VCaP (cell line): Measurements from ENCODE around the gene GSC2.

Experiments used
- H3K27ac ChIP-seq: fragments of 450-650 bp; 2 replicates; pipeline ENCODE4 v1.5.1; 2017
- TF ChIP-seq, protein P1 (sequence below): fragments of 450-650 bp; conservative IDR thresholded peaks from 2 replicates; pipeline ENCODE4 v1.5.1; 2017; ENCODE audit warnings: mild to moderate bottlenecking, moderate library complexity

The GSC2 gene

DNA sequence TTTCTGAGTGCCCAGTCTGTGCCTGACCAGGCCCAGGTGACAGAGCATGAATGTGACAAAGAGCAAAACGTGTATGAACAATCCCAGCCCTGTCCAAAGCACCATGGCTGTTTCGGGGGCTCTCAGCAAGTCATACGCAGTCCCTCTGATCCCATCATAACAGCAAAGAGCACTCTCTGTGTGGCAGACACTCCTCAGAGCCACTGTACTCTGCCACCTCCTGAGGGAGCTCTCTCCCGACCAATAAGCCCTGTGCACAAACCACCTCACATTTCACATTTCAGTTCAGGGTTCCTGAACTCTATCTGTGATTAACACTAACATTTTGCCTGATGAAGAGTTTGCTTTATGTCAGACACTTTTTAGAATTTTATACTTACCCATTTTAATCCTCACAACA, 34.5 kb downstream of the GSC2 start:
- H3K27ac ChIP-seq, result no peak overlapping the region
- TF ChIP-seq, protein P1, sequence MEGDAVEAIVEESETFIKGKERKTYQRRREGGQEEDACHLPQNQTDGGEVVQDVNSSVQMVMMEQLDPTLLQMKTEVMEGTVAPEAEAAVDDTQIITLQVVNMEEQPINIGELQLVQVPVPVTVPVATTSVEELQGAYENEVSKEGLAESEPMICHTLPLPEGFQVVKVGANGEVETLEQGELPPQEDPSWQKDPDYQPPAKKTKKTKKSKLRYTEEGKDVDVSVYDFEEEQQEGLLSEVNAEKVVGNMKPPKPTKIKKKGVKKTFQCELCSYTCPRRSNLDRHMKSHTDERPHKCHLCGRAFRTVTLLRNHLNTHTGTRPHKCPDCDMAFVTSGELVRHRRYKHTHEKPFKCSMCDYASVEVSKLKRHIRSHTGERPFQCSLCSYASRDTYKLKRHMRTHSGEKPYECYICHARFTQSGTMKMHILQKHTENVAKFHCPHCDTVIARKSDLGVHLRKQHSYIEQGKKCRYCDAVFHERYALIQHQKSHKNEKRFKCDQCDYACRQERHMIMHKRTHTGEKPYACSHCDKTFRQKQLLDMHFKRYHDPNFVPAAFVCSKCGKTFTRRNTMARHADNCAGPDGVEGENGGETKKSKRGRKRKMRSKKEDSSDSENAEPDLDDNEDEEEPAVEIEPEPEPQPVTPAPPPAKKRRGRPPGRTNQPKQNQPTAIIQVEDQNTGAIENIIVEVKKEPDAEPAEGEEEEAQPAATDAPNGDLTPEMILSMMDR, result no peak; the same call in 1 of the 2 replicates

DNA sequence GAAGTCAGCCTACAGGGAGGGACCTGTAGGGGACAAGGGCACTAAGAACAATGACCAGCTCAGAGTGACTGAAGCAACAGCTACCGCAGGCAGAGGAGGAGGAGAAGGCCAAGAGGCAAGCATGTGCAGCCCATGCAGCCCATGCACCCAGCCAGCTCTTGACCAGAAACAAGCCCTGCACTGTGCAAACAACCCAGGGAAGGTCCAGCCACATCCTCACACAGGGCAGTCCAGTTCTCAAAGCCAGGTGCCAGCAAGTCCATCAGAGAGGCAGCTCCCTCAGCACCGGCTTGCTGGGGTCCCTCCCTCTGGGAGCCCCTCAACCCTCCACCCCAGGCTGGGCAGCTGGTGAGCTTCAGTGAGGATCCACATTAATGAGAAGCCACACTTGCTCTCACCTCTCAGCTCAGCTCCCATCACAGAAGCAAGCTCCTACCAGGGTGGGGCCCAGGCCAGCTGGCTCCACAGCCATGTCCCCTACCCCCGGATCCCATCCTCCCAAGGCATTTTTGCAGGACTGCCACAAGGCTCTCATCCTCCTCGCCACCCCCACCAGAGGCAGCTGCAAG, 35.0 kb downstream of the GSC2 start:
- H3K27ac ChIP-seq, result no peak overlapping the region

DNA sequence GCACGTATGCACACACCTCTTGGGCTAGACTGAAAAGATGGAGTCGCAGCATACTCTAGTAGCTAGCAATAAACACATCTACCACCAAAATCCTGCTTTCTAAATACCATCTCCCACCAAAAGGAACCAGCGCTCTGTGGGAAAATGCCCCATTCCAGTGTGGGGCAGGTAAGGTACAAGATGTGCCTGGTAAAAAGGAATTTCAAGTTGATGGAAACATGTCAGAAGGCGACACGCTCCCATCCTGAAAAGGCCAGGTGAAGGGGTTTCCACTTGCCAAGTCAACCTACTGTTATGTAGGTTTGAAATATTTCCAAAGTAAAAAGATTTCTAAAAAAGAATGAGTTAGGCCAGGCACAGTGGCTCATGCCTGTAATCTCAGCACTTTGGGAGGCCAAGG, 36.7 kb downstream of the GSC2 start:
- no peak overlapping the region for H3K27ac ChIP-seq
- TF ChIP-seq, protein P1, result no peak

More for the DNA sequence above, 35.0 kb downstream of the GSC2 start:
- TF ChIP-seq, protein P1, result no peak

DNA sequence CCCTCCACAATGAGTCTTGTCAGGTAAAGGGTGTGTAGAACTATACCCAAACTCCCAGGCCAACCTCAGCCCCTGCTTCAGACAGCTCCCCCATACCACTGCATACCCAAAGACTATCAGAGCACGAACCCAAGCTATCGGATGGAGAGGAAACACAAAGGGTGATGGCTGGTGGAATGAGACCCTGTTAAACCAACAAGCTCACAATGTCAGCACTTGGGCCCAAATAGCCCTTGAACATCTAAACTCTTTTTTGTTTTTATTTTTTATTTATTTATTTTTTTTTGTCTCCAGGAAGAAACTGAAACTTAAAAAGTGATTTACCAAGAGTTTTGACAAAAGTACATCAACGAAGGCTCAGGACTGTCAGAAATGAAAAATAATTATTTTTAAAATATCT, 38.5 kb downstream of the GSC2 start:
- H3K27ac ChIP-seq, result no peak overlapping the region
- TF ChIP-seq, protein P1, result no peak

DNA sequence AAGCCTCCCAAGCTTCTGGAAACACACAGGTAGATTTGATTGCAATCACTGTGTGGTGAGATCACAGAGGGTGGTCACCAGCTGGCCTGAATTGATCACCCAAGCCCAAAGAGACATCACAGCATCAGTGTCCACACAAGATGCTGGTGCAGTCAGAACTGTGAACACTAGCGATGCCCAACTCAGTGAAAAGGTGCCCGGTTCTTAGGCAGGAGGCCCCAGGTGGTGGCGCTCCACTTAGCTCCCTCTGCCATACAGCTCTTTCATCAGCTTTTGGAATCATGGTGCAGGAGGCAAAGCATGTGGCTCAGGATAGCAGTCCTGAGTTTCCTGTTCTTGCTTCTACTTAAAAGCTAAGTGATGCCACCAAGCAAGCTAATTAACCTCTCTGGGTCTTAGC, 39.0 kb downstream of the GSC2 start:
- TF ChIP-seq, protein P1, result no peak
- H3K27ac ChIP-seq, result no peak overlapping the region

DNA sequence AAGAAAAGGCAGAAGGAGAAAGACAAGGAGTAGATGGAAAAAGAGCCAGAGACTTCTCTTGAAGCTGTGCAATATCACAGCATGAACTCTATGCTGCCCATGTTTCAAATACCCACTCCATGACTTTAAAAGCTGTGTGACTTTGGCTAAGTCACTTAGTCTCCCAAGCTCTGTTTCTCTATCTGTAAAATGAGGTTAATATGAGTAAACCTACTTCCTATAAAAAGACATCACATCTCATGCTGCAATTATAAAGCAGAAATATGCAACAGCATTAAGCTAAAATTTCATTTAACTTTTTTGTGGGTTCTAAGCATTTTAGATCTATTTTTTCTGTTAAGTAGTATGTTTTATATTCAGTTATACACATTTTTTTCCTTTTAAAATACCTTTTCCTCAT, 39.4 kb downstream of the GSC2 start:
- H3K27ac ChIP-seq, result no peak overlapping the region
- TF ChIP-seq, protein P1, result no peak

DNA sequence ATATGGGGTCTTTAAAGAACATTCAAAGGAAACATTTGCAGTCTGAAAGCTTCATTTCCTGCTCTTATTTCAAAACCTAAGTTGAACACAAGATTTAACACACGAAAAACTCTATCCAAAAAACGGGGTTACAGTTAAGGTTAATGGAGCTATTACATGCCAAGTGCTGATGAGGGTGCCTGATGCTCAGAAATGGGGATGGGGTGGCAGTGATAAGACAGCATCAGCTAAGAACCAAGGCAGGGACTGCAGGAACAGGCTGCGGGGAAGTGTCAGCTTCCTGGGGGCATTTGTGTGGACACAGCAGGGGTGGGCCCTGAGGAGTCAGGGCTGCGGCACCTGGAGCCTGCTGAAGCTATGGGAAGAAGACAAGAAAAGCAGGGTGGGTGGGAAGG, 40.0 kb downstream of the GSC2 start:
- H3K27ac ChIP-seq, result no peak overlapping the region

More for the DNA sequence above, 40.0 kb downstream of the GSC2 start:
- TF ChIP-seq, protein P1, result no peak
